ENCODE data around the gene SLC16A6. TPM values are rescaled to one million over a fixed set of nuclear protein-coding genes. Genes with fewer than 3 reads are reported as not detected.

The SLC16A6 gene
- total and polyA plus RNA-seq, 11 donors = 0.16 to 1.7 (median 0.37) TPM; not detected in 2

- DNase-seq (no peak), ATAC-seq (no peak)
- peaks cover 0 to 30% (median 3%) of the 10 kb centered on the region in 9 donors for H3K27me3 ChIP-seq
- H3K36me3 ChIP-seq = no peaks in the 10 kb centered on the region
- 50 to 57% (median 52%) methylated on average over 9 of the region's 9 CpGs for WGBS, 4 donors
- peaks cover 2 to 53% (median 13%) of the 10 kb centered on the region in 12 donors for H3K4me1 ChIP-seq
- H3K27ac ChIP-seq = peak overlapping the region in 4 of 12 donors; percentile 75 to 98 (median 80)
- no peaks in the 10 kb centered on the region for H3K9me3 ChIP-seq
- H3K4me3 ChIP-seq = peak overlapping the region in 10 of 12 donors; percentile 60 to 91 (median 71)
- intact Hi-C loops (cut with DNase I) = loop anchor here in 3 of 10 donors (5.0 to 10.0 kb wide), 2 partner anchors 82 to 85 kb away; no protein-coding TSS in a partner anchor
- no peak for TF ChIP-seq CTCF (IDR thresholded peaks at IDR 0.05)
- no peak for TF ChIP-seq POLR2A (IDR thresholded peaks at IDR 0.05)
These were observed 1.7 kb upstream of the SLC16A6 start for GRCh38 chr17:68292689-68293040.

GRCh38 chr17:68291836-68292688 lies 1.1 kb upstream of the SLC16A6 start:
- H3K9me3 ChIP-seq = no peaks in the 10 kb centered on the region
- ATAC-seq (peak; percentile 32 to 88 (median 82)), DNase-seq (peak; percentile 75 to 92 (median 83))
- H3K4me3 ChIP-seq = peak overlapping the region; percentile 60 to 91 (median 70)
- TF ChIP-seq POLR2A (IDR thresholded peaks at IDR 0.05) = no peak
- peak in 2 of 12 donors; percentile 0 to 2 for TF ChIP-seq CTCF (IDR thresholded peaks at IDR 0.05)
- H3K4me1 ChIP-seq = peaks cover 2 to 47% (median 13%) of the 10 kb centered on the region in 12 donors
- no peaks in the 10 kb centered on the region for H3K36me3 ChIP-seq
- intact Hi-C loops (cut with DNase I) = loop anchor here in 3 of 10 donors (5.0 to 10.0 kb wide), 2 partner anchors 83 to 85 kb away; no protein-coding TSS in a partner anchor
- 1 to 5% (median 1%) methylated on average over 19 to 76 of the region's 76 CpGs for WGBS, 4 donors
- H3K27me3 ChIP-seq = peaks cover 0 to 30% (median 3%) of the 10 kb centered on the region in 9 donors
- H3K27ac ChIP-seq = peak overlapping the region in 10 of 12 donors; percentile 14 to 98 (median 58)

GRCh38 chr17:68290268-68290954 lies 516 bp downstream of the SLC16A6 start:
- TF ChIP-seq POLR2A (IDR thresholded peaks at IDR 0.05) = no peak
- peak in 3 of 5 donors; percentile 13 to 68 (median 41) for DNase-seq
- Histone ChIP-seq H3K4me1 (peaks cover 2 to 33% (median 13%) of the 10 kb centered on the region in 12 donors), H3K27me3 (peaks cover 0 to 18% (median 3%) of the 10 kb centered on the region in 9 donors), H3K36me3 (no peaks in the 10 kb centered on the region), H3K27ac (peak overlapping the region in 7 of 12 donors; percentile 28 to 98 (median 71)), H3K9me3 (no peaks in the 10 kb centered on the region), H3K4me3 (peak overlapping the region in 11 of 12 donors; percentile 60 to 91 (median 70))
- intact Hi-C loops (cut with DNase I) = loop anchor here in 3 of 10 donors (5.0 to 10.0 kb wide), 2 partner anchors 84 to 87 kb away; no protein-coding TSS in a partner anchor
- ATAC-seq = peak in 2 of 4 donors; percentile 7 to 21
- 2 to 4% (median 3%) methylated on average over 33 to 50 of the region's 50 CpGs for WGBS, 4 donors

- H3K9me3 ChIP-seq = no peaks in the 10 kb centered on the region
- ATAC-seq (no peak), DNase-seq (no peak)
- 31 to 46% (median 36%) methylated on average over 9 of the region's 9 CpGs for WGBS, 4 donors
- H3K36me3 ChIP-seq = no peaks in the 10 kb centered on the region
- TF ChIP-seq CTCF (IDR thresholded peaks at IDR 0.05) = no peak
- no peak for TF ChIP-seq POLR2A (IDR thresholded peaks at IDR 0.05)
- H3K27ac ChIP-seq = peak overlapping the region in 4 of 12 donors; percentile 71 to 98 (median 78)
- intact Hi-C loops (cut with DNase I) = loop anchor here in 3 of 10 donors (5.0 to 10.0 kb wide), 2 partner anchors 85 to 87 kb away; no protein-coding TSS in a partner anchor
- peak overlapping the region in 10 of 12 donors; percentile 60 to 91 (median 71) for H3K4me3 ChIP-seq
- peaks cover 0 to 13% (median 3%) of the 10 kb centered on the region in 9 donors for H3K27me3 ChIP-seq
- H3K4me1 ChIP-seq = peaks cover 2 to 33% (median 13%) of the 10 kb centered on the region in 12 donors
These were observed 1.0 kb downstream of the SLC16A6 start for GRCh38 chr17:68289936-68290267.
